GM10266 (cell line): ENCODE measurements around the gene ATP5PF.
"Not testable (repeated sequence)": the region's sequence is repeated elsewhere in the genome, so short reads cannot be mapped to it uniquely, and the experiment has no call there.

ENCODE experiments used
- DNase-seq: peaks from one replicate; pipeline ENCODE4 v3.0.0; 2012; ENCODE audit errors: extremely low spot score
- TF ChIP-seq, protein P1 (sequence below): IDR thresholded peaks from 2 replicates; pipeline ENCODE4 v1.5.1; 2012; ENCODE audit warnings: mild to moderate bottlenecking, low read depth; ENCODE audit not compliant: control insufficient read depth, insufficient read depth; ENCODE audit errors: missing control alignments

Gene ATP5PF, protein sequence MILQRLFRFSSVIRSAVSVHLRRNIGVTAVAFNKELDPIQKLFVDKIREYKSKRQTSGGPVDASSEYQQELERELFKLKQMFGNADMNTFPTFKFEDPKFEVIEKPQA

DNA sequence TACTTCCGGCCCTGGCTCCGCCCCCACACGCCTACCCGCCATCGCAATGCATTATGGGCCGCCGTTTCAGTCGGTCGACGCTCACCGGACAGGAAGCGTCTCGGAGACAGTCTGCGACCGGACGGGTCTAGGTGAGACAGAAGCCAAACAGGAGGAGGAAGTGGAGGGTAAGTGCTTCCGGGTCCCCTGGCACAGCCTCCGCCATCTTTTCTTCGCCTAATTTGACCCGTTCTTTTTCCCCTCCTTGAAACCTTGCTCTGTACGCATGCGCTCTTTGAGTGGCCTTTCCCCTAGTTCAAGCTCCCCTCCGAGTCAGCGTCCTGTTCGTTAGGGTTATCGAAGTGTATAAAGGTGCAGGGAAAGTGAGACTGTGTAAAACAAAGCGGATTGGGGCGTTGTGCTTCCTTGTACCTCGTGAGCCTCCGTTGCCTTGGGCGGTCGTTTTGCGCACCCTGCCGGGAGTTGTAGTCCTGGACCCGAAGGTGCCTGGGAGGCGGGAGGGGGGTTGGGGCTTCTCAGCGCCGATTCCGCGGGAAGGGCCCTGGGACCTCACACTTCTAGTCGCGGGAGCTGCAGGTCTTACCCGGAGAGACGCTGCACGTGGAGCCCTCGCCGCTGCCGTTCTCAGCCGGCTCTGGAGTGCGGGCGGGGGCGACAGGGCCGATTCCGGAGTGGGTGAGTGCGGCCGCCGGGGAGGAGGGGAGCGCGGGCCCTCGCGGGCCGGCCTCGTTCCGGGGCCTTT, at the start of gene ATP5PF, which contains the start of gene GABPA:
Gene ATP5PF, minus strand, starts transcription at position 1 of the 742 bp plus-strand sequence. CDS start 5,110 bp downstream, outside the sequence.
Gene GABPA, plus strand, starts transcription at position 69 of the 742 bp plus-strand sequence. CDS start 6,627 bp downstream, outside the sequence.
- TF ChIP-seq, protein P1, sequence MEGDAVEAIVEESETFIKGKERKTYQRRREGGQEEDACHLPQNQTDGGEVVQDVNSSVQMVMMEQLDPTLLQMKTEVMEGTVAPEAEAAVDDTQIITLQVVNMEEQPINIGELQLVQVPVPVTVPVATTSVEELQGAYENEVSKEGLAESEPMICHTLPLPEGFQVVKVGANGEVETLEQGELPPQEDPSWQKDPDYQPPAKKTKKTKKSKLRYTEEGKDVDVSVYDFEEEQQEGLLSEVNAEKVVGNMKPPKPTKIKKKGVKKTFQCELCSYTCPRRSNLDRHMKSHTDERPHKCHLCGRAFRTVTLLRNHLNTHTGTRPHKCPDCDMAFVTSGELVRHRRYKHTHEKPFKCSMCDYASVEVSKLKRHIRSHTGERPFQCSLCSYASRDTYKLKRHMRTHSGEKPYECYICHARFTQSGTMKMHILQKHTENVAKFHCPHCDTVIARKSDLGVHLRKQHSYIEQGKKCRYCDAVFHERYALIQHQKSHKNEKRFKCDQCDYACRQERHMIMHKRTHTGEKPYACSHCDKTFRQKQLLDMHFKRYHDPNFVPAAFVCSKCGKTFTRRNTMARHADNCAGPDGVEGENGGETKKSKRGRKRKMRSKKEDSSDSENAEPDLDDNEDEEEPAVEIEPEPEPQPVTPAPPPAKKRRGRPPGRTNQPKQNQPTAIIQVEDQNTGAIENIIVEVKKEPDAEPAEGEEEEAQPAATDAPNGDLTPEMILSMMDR, result no peak
- peak; percentile 93 for DNase-seq

DNA sequence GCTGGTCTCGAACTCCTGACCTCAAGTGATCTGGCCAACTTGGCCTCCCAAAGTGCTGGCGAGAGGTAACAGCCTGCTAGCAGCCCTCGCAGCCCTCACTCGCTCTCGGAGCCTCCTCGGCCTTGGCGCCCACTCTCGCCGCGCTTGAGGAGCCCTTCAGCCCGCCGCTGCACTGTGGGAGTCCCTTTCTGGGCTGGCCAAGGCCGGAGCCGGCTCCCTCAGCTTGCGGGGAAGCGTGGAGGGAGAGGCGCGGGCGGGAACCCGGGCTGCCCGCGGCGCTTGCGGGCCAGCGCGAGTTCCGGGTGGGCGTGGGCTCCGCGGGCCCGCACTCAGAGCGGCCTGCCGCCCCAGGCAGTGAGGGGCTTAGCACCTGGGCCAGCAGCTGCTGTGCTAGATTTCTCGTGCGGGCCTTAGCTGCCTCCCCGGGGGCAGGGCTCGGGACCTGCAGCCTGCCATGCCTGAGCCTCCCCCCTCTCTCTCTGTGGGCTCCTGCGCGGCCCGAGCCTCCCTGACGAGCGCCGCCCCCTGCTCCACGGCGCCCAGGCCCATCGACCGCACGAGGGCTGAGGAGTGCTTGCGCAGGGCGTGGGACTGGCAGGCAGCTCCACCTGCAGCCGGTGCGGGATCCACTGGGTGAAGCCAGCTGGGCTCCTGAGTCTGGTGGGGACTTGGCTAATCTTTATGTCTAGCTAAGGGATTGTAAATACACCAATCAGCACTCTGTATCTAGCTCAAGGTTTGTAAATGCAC, 43.6 kb upstream of the ATP5PF start:
- DNase-seq, result not testable (repeated sequence)

DNA sequence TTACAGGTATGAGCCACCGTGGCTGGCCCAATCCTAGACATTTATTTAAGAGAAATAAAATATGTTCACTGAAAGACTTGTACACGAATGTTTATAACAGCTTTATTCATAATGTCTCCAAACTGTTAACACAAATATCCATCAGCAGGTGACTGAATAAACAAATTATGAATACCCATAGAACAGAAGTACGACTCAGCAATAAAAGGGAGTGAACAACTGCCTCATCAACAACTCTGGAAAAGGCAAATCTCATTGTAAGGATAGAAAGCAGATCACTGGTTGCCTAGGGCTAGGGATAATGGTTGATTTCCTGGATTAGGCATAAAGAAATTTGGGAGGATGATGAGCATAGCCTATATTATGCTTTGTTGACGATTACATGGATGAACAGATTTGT, 41.7 kb upstream of the ATP5PF start:
- no peak for DNase-seq
- TF ChIP-seq, protein P1, result no peak

DNA sequence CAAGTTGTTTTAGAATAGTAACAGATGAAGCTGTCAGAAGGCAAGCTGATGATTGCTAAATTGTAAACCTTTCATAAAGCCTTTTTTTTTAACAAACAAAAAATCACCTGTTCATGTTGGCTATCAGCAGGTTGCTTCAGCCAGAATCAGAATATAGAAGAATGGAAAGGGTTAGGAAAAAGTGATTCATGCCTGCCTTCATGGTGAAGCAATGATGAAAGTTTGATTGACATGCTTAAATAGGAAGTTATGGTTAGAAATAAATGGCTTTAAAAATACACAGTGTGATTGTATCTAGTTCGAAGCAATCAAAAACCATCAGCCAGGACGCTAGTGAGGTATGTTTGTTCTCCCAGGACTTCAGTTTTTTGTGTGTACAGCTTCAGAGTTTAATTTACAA, 38.0 kb upstream of the ATP5PF start:
- TF ChIP-seq, protein P1, result no peak
- no peak for DNase-seq

DNA sequence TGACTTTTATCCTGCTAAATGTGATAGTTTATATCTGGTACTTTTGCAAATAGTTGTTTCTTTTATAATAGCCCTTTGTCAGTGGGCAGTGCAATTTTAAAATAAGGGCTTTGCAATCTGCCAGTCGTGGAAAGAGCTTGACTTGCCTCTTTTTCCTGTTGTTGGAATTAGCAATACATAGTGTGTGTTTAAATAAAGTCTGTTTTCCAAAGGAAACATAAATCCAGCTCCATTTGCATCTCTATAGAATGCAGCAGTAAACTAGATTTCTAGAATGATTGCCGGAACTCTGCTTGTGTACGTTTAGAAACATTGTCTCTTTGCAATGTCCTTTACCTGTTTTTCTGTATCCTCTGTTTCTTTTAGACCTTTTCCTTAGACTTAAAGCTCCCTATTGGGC, 33.2 kb upstream of the ATP5PF start:
- TF ChIP-seq, protein P1, result no peak
- DNase-seq, result no peak

DNA sequence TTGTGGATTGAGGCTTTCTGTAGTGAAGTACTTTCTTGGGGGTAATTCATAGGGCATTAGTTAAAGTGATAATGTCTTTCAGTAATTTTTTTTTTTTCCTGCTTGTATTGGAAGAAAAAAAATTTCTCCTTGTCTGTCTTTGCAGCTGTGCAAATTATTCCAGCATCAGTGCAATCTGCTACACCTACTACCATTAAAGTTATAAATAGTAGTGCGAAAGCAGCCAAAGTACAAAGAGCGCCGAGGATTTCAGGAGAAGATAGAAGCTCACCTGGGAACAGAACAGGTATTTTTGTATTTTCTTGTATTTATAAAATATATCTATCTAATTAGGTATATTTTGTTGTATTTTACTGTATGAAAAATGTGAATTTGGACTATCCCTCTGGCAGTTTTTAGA, 29.4 kb upstream of the ATP5PF start:
- TF ChIP-seq, protein P1, result no peak
- no peak for DNase-seq

DNA sequence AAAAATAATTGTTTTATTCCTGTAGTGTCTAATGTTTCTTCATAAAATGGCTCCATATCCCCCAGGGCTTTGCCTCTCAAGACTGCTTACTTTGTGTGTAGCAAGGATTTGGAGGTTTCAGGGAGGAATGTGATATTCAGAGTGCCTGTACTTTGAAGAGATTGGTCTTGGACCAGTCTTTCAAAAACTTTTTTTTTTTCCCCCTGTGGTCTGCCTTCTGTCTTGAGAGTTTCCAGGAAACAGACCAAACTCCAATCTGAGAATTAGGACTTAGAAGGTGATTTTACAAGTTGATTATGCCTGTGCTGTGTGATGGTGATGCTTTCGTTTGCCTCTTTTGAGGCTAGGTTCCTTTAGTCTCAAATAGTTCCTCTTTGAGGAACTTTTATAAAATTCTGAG, 26.0 kb upstream of the ATP5PF start:
- TF ChIP-seq, protein P1, result no peak
- DNase-seq, result no peak
